ENCODE data around the gene AIF1L.

AIF1L gene

GRCh38 chr9:131076347-131077195 is 19.8 kb upstream of the AIF1L start:
- DNase-seq (ENCODE audit: low read depth in 2 of 2), result no peak

DNA sequence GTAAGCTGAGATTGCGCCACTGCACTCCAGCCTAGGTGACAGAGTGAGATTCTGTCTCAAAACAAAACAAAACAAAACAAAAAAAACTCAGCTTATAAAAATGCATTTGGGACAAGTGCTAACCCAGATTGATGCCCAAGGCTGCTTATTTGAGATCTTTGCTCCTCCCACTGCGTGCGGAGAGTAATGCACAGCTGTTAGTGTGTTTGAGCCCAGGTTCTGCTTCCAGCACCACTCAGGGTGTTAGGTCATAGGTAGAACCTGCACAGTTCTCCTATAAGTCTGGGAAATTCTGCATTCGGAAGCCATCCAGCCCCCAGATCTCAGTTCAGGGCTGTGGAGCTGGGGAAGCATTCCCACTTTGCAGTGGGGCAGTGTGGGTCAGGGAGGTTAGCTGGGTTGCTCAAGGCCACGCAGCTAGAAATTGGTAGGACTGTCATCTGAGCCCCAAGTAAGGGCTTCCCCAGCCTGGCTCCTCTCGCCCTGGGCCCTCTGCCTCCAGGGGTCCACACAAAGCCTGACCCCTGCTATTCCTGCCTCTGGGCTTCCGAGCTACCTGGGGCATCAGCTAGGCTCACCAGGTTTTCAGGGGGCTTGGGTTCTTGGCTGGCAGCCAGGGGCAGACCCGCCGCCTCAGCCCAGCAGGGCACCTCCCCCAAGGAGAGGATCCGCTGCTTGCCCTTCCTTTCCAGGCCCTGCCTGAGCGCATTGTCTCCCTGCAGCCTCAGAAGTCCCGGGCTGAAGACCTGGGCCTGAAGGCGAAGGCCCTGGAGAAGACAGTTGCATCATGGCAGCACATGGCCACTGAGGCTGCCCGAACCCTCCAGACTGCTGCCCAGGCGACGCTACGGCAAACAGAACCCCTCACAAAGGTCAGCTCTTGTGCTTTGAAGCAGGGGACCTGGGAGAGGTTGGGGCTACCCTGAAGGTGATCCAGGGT is 17.6 kb upstream of the AIF1L start:
- no peak for DNase-seq (ENCODE audit: low read depth in 2 of 2)

GRCh38 chr9:131080589-131080988 is 15.7 kb upstream of the AIF1L start:
- no peak for DNase-seq (ENCODE audit: low read depth in 2 of 2)

DNA sequence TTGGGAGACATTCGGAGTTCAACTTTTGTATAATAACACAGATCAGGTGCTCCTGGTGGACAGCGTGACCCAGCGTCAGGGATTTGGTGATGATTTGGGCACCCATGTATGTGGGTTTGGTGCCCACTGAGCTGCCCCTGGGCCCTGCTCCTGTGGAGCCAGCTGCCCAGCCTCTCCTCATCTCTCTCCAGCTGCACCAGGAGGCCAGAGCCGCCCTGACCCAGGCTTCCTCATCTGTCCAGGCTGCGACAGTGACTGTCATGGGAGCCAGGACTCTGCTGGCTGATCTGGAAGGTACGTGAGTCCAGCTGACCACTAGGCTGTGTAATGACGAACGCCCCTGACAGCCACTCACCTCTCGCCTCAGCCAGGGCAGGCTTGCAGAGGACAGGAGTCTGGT is 14.5 kb upstream of the AIF1L start:
- no peak for DNase-seq (ENCODE audit: low read depth in 2 of 2)

- DNase-seq (ENCODE audit: low read depth in 2 of 2), result no peak
Measured at GRCh38 chr9:131082774-131083512, 13.4 kb upstream of the AIF1L start.

GRCh38 chr9:131084661-131085369 is 11.5 kb upstream of the AIF1L start:
- DNase-seq (ENCODE audit: low read depth in 2 of 2), result no peak

- DNase-seq (ENCODE audit: low read depth in 2 of 2), result no peak
Measured at GRCh38 chr9:131085370-131086122, 10.8 kb upstream of the AIF1L start.

DNA sequence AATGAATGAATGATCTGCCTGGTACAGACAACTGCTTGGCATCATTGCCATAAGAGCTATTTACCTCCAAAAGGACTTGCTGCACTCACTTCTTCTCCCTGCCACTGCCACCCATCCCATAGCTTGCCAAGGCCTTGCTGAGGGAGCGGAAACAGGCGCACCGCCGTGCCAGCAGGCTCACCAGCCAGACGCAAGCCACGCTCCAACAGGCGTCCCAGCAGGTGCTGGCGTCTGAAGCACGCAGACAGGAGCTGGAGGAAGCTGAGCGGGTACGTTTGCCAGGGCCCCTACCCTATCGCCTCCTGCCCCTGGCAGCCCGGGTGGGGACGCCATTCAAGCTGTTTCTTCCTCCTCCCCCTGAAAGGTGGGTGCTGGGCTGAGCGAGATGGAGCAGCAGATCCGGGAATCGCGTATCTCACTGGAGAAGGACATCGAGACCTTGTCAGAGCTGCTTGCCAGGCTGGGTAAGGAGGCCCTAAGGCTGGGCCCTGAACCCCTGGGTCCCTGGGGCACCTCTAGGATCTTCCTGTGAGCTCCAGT is 8.9 kb upstream of the AIF1L start:
- DNase-seq (ENCODE audit: low read depth in 2 of 2), result no peak

- DNase-seq (ENCODE audit: low read depth in 2 of 2), result no peak
Measured at GRCh38 chr9:131090025-131090787, 6.1 kb upstream of the AIF1L start.

GRCh38 chr9:131091352-131091992 is 4.9 kb upstream of the AIF1L start:
- no peak for DNase-seq (ENCODE audit: low read depth in 2 of 2)

GRCh38 chr9:131092030-131092429 is 4.3 kb upstream of the AIF1L start:
- no peak for DNase-seq (ENCODE audit: low read depth in 2 of 2)

DNA sequence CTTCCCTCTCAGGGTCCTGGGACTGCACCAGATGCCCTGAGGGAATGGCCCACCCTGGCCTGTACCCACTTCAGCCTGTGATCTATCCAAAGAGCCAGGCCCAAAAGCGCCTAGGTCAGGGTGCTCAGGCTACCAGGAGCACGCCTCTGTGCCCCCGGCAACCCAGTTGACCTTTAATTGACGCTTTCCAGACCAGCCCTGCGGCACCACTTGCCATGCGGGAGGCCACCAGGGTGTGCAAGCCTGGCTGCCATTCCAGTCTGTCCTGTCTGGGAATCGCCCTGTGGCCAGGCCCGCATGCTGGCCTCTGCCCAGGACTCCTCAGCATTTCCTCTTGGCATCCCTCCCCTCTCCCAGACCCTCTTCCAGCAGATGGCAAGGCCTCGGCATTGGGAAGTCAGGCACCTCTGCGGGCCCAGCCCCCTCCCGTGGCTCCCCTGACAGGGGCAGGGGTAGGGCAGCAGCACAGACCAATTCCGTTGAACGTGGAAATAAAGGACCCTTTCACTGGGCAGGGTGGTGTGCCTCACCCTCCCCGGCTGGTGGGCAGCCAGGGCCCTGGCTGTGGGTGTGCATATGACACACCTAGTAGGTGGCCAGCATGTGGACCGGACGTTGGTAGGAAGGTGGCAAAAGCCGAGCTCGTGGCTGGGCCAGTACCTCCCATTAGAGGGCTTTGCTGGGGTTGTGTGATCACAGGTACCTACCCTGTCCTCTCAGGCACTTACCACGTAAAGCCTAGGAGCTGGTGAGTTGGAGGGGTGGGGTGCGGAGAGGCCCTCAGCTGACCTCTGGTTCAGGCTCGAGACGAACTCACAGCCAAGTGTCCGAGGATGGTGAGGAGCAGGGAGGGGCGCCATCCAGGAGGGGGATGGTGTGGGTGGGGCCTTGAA is 3.5 kb upstream of the AIF1L start:
- DNase-seq (ENCODE audit: low read depth in 2 of 2), result no peak

DNA sequence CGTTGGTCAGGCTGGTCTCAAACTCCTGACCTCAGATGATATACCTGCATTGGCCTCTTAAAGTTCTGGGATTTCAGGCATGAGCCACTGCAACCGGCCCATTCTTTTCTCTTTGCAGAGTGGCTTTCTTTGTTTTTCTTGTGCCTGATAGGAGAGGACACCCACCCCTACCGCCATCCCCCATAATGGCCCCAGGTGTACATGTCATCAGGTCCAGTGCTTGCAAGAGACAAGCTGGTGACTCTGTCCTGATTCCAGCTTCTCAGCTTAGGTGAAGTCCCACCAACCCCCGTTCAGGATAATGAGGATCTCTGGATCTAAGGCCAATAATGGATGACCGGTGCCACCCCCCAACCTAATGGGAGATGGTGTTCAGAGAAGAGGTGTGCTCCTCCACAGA is 2.3 kb upstream of the AIF1L start:
- DNase-seq (ENCODE audit: low read depth in 2 of 2), result no peak

- DNase-seq (ENCODE audit: low read depth in 2 of 2), result no peak
Measured at GRCh38 chr9:131094622-131095021, 1.7 kb upstream of the AIF1L start.

DNA sequence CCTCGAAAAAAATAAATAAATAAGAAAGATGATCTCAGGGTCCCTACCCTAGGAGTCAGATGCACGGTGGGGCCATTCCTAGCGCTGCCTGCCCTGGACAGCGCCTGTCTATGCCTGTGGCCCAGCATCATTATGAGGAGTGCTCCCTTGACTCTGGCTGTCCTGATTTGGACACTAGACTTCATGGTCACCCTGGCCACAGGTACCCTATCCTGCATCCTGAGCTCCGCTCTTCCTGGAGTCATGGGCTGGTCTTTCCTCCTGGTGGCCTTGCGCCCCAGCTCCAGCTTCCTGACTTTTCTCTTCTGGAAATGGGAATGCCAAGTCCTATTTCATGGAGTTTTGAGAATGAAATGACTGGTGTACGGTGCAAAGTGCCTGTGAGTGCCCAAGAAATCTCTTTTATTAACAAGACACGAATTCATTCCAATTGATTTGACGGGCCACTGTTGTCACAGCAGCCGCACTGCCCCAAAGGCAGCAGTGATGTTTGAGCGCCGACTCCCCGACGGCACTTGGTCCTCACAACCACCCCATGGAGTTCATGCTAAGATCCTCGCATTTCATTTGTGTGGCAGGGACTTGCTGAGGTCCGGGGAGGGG is 564 bp upstream of the AIF1L start:
- no peak for DNase-seq (ENCODE audit: low read depth in 2 of 2)

DNA sequence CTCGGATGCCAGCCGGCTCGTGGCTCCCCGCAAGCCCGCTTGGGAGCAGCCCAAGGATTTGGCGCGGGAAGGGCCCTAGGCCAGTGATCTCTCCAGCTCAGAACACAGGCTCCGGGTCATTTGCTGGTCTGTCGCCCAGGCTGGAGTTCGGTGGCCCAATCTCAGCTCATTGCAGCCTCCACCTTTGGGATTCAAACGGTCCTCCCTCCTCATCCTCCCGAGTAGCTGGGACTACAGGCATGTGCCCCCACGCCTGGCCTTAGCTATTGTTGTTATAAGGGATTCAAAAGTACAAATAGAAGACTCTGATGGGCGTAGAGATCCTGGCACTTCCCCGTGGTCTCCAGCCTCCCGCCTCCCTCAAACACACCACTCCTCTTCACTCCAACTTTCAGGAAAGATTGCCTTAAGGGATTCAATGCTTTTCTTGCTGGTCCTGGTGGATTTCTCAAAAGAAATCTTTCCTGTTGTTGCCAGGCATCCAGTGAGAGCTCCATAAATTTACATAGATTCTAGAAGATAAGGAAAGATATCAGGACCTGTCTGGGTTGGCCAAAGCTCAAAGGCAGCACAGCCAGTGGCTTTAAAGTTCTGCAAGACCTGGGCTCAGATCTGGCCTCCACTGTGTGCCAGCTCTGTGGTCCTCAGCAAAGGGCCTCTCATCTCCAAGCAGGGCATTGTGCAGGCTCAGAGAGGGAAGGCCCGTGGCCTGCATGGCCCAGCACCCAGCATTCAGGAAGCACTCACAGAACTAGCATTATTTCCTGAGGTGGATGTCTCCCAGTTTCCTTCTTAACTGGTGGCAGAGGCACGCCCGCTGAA is 1.0 kb downstream of the AIF1L start:
- DNase-seq (ENCODE audit: low read depth in 2 of 2), result no peak

- no peak for DNase-seq (ENCODE audit: low read depth in 2 of 2)
Measured at GRCh38 chr9:131097948-131098278, 1.6 kb downstream of the AIF1L start.

Measured in stimulated activated CD8-positive, alpha-beta memory T cell treated with anti-CD3 and anti-CD28 coated beads, Interleukin-15, amount 100 ng/mL, for 48 hours (primary cell).